WTC11 (cell line): Measurements from ENCODE around the gene TUB. TPM values are rescaled to one million over a fixed set of nuclear protein-coding genes. Genes with fewer than 3 reads are reported as not detected.

Experiments used
- ATAC-seq: fragments of 200-7000 bp; cut with Tn5 transposase; 2 replicates; pipeline ENCODE4 v1.10.0; 2021; ENCODE audit warnings: mild to moderate bottlenecking, moderate library complexity
- CTCF ChIA-PET: fragments of 300-600 bp; sonication (Branson Sonifier 250); formaldehyde crosslinking; loops from one replicate; lab custom pipeline; 2021; ENCODE audit warnings: antibody characterized with exemption; lab: Charles Lee
- POLR2A ChIA-PET: fragments of 350-600 bp; sonication (Branson Sonifier 250); formaldehyde crosslinking; loops from one replicate; lab custom pipeline; 2021; ENCODE audit warnings: antibody characterized with exemption; lab: Charles Lee
- DNase-seq: peaks from one replicate; pipeline ENCODE4 v3.0.0; 2021; ENCODE audit warnings: low spot score
- H3K27ac Mint-ChIP-seq: 2 replicates; pipeline ENCODE4 v1.8.0; 2021; ENCODE audit warnings: mixed read lengths
- H3K27me3 Mint-ChIP-seq: 2 replicates; pipeline ENCODE4 v1.8.0; 2021; ENCODE audit warnings: low read depth, mild to moderate bottlenecking, moderate library complexity, mixed read lengths
- H3K36me3 Mint-ChIP-seq: 2 replicates; pipeline ENCODE4 v1.8.0; 2021; ENCODE audit warnings: mixed read lengths
- H3K4me1 Mint-ChIP-seq: 2 replicates; pipeline ENCODE4 v1.8.0; 2022; ENCODE audit warnings: mixed read lengths
- H3K4me3 Mint-ChIP-seq: 2 replicates; pipeline ENCODE4 v1.8.0; 2021; ENCODE audit warnings: mild to moderate bottlenecking, moderate library complexity, mixed read lengths
- H3K9me3 Mint-ChIP-seq: 2 replicates; pipeline ENCODE4 v1.8.0; 2021; ENCODE audit warnings: mixed read lengths
- AFF4 ChIP-seq: sonication (generic); formaldehyde crosslinking; IDR thresholded peaks from 2 replicates; pipeline ENCODE4 v1.8.1; 2023; ENCODE audit warnings: mild to moderate bottlenecking, missing genetic modification reagents, borderline replicate concordance
- AR ChIP-seq: fragments of 250-450 bp; sonication (Bioruptor Pico); IDR thresholded peaks from 2 replicates; pipeline ENCODE4 v1.9.0; 2021; ENCODE audit warnings: mild to moderate bottlenecking
- ATF6 ChIP-seq: sonication (generic); formaldehyde crosslinking; IDR thresholded peaks from 2 replicates; pipeline ENCODE4 v1.8.1; 2023; ENCODE audit warnings: mild to moderate bottlenecking, missing genetic modification reagents
- CREB1 ChIP-seq: sonication (generic); formaldehyde crosslinking; IDR thresholded peaks from 2 replicates; pipeline ENCODE4 v1.8.0; 2023; ENCODE audit warnings: mild to moderate bottlenecking, missing genetic modification reagents
- ELF4 ChIP-seq: sonication (generic); formaldehyde crosslinking; IDR thresholded peaks from 2 replicates; pipeline ENCODE4 v1.8.1; 2022; ENCODE audit warnings: low read depth, mild to moderate bottlenecking, moderate library complexity, missing genetic modification reagents
- FOXP1 ChIP-seq: sonication (generic); formaldehyde crosslinking; IDR thresholded peaks from 2 replicates; pipeline ENCODE4 v1.8.0; 2022; ENCODE audit warnings: missing genetic modification reagents, mild to moderate bottlenecking, moderate library complexity, borderline replicate concordance
- JAZF1 ChIP-seq: fragments of 250-450 bp; sonication (Bioruptor Pico); IDR thresholded peaks from 2 replicates; pipeline ENCODE4 v1.9.0; 2021; ENCODE audit warnings: moderate library complexity, mild to moderate bottlenecking, inconsistent platforms
- MYBL2 ChIP-seq: sonication (generic); formaldehyde crosslinking; IDR thresholded peaks from 2 replicates; pipeline ENCODE4 v1.8.1; 2023; ENCODE audit warnings: mild to moderate bottlenecking, moderate library complexity, missing genetic modification reagents
- NFATC4 ChIP-seq: fragments of 250-450 bp; sonication (Bioruptor Pico); IDR thresholded peaks from 2 replicates; pipeline ENCODE4 v1.9.0; 2021; ENCODE audit warnings: mild to moderate bottlenecking
- NFYB ChIP-seq: sonication (generic); formaldehyde crosslinking; conservative IDR thresholded peaks from 2 replicates; pipeline ENCODE4 v1.8.0; 2022; ENCODE audit warnings: low read depth, missing genetic modification reagents
- SMAD4 ChIP-seq: sonication (generic); formaldehyde crosslinking; IDR thresholded peaks from 2 replicates; pipeline ENCODE4 v1.8.0; 2022; ENCODE audit warnings: mild to moderate bottlenecking, missing genetic modification reagents
- STAT6 ChIP-seq: sonication (generic); formaldehyde crosslinking; conservative IDR thresholded peaks from 2 replicates; pipeline ENCODE4 v1.8.1; 2023; ENCODE audit warnings: mild to moderate bottlenecking, low read depth, missing genetic modification reagents, moderate library complexity
- USF1 ChIP-seq: sonication (generic); formaldehyde crosslinking; IDR thresholded peaks from 2 replicates; pipeline ENCODE4 v1.8.0; 2022; ENCODE audit warnings: mild to moderate bottlenecking, missing genetic modification reagents
- ZBTB21 ChIP-seq: sonication (generic); formaldehyde crosslinking; IDR thresholded peaks from 2 replicates; pipeline ENCODE4 v1.8.1; 2023; ENCODE audit warnings: mild to moderate bottlenecking, missing genetic modification reagents, borderline replicate concordance
- ZNF416 ChIP-seq: fragments of 250-450 bp; sonication (Bioruptor Pico); IDR thresholded peaks from 2 replicates; pipeline ENCODE4 v1.9.0; 2021; ENCODE audit warnings: mild to moderate bottlenecking, inconsistent platforms
- total RNA-seq: library from RNA; stranded (reverse); gene quantifications from 3 replicates; pipeline ENCODE4 v1.2.3, GENCODE V29; 2021
- TF ChIP-seq, protein P1 (sequence below): sonication (generic); formaldehyde crosslinking; IDR thresholded peaks from 2 replicates; pipeline ENCODE4 v1.8.0; 2022; ENCODE audit warnings: mild to moderate bottlenecking, missing genetic modification reagents
- TF ChIP-seq, protein P2 (sequence below): sonication (generic); formaldehyde crosslinking; IDR thresholded peaks from 2 replicates; pipeline ENCODE4 v1.8.0; 2023; ENCODE audit warnings: mild to moderate bottlenecking, missing genetic modification reagents

Gene TUB
- total RNA-seq, 1 experiment from 2014 or later = 32.1 TPM

DNA sequence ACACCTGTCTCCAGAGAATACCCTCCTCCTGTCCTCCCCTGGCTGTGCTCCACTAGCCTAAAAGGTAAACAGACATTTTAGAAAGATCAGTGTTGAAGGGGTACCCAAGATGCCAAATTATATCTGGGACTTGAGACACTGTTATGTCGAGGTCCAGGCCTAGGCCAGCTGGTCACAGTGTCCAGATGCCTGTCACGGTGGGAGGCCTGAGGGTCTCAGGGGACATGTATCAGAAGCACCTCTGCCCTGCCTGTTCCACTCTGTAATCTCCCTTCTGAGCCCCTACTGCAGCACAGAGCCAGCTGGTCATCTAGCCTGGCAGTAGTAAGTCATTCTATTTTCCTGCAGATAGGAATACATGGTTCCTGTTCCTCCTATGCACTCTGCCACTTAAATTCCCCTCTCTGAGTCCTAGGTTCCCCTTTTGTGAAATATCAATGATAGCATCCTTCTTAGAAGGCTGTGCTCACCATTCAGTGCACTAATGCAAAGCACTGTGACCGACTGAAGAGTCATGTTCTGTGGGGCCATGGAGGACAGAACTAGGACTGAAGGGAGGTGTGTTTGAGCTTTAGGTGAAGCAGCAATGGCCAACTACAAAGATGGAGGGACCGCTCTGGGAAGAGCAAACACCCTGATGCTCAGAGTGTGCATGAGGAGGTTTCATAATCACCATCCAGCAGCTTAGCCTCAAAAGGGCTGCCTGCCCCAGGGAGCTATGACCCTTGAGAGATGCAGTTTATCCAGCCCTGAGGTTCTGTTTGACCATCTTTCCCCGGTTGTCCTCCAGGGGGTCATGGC is 44.8 kb upstream of the TUB start (continued):
- TF ChIP-seq ELF4 (CRISPR knock-in tag) (no peak), ZNF416 (CRISPR knock-in tag) (no peak), MYBL2 (CRISPR knock-in tag) (no peak), STAT6 (CRISPR knock-in tag) (no peak), JAZF1 (CRISPR knock-in tag) (no peak)

GRCh38 chr11:8036986-8037385 is 44.0 kb upstream of the TUB start:
- no peaks in the 10 kb centered on the region for H3K9me3 Mint-ChIP-seq
- H3K36me3 Mint-ChIP-seq = no peaks in the 10 kb centered on the region
- peaks cover 7% of the 10 kb centered on the region for H3K27me3 Mint-ChIP-seq
- DNase-seq = no peak
- ATAC-seq = no peak
- peaks cover 15% of the 10 kb centered on the region for H3K4me1 Mint-ChIP-seq
- CTCF ChIA-PET = interaction anchor here (1.2 to 14.5 kb wide), 4 partner anchors 18 to 156 kb away, joined by 3 to 278 read pairs (median 18); no protein-coding TSS in a partner anchor
- POLR2A ChIA-PET = no interaction called here
- H3K27ac Mint-ChIP-seq = no peak overlapping the region
- H3K4me3 Mint-ChIP-seq = no peak overlapping the region
- TF ChIP-seq, protein P1, sequence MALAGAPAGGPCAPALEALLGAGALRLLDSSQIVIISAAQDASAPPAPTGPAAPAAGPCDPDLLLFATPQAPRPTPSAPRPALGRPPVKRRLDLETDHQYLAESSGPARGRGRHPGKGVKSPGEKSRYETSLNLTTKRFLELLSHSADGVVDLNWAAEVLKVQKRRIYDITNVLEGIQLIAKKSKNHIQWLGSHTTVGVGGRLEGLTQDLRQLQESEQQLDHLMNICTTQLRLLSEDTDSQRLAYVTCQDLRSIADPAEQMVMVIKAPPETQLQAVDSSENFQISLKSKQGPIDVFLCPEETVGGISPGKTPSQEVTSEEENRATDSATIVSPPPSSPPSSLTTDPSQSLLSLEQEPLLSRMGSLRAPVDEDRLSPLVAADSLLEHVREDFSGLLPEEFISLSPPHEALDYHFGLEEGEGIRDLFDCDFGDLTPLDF (CRISPR knock-in tag) = no peak
- TF ChIP-seq, protein P2, sequence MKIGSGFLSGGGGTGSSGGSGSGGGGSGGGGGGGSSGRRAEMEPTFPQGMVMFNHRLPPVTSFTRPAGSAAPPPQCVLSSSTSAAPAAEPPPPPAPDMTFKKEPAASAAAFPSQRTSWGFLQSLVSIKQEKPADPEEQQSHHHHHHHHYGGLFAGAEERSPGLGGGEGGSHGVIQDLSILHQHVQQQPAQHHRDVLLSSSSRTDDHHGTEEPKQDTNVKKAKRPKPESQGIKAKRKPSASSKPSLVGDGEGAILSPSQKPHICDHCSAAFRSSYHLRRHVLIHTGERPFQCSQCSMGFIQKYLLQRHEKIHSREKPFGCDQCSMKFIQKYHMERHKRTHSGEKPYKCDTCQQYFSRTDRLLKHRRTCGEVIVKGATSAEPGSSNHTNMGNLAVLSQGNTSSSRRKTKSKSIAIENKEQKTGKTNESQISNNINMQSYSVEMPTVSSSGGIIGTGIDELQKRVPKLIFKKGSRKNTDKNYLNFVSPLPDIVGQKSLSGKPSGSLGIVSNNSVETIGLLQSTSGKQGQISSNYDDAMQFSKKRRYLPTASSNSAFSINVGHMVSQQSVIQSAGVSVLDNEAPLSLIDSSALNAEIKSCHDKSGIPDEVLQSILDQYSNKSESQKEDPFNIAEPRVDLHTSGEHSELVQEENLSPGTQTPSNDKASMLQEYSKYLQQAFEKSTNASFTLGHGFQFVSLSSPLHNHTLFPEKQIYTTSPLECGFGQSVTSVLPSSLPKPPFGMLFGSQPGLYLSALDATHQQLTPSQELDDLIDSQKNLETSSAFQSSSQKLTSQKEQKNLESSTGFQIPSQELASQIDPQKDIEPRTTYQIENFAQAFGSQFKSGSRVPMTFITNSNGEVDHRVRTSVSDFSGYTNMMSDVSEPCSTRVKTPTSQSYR (CRISPR knock-in tag) = no peak
- TF ChIP-seq CREB1 (CRISPR knock-in tag) (no peak), NFATC4 (CRISPR knock-in tag) (no peak), AR (CRISPR knock-in tag) (no peak), NFYB (no peak), ZBTB21 (no peak), USF1 (CRISPR knock-in tag) (no peak), SMAD4 (CRISPR knock-in tag) (no peak), FOXP1 (CRISPR knock-in tag) (no peak), ATF6 (CRISPR knock-in tag) (no peak), ZNF416 (CRISPR knock-in tag) (no peak), AFF4 (CRISPR knock-in tag) (no peak)
